HG02852 (cell line): ENCODE results near the gene CDH20.

Source experiments
- ATAC-seq: cut with Tn5 transposase; IDR thresholded peaks from one replicate; pipeline ENCODE4 v1.9.1; 2021; ENCODE audit warnings: mild to moderate bottlenecking, moderate library complexity; ENCODE audit not compliant: unreplicated experiment

CDH20 gene

GRCh38 chr18:61572084-61572655, 238.9 kb downstream of the CDH20 start:
- ATAC-seq = no peak

GRCh38 chr18:61572871-61573270, 239.6 kb downstream of the CDH20 start:
- ATAC-seq = no peak

DNA sequence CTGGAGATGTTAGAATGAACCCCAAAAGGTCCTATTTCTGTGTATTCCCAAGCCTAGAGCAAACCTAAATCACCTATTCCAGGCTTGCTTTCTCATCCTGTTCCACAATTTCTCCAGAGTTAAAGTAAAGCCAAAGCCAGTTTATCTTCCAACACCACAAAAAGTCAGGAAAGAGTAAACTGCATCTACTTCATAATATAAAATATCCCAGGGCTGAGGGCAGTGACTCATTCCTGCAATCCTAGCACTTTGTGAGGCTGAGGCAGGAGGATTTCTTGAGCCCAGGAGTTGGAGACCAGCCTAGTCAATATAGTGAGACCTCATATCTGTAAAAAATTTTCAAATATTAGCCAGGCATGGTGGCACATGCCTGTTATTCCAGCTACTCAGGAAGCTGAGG, 241.4 kb downstream of the CDH20 start:
- ATAC-seq = no peak

DNA sequence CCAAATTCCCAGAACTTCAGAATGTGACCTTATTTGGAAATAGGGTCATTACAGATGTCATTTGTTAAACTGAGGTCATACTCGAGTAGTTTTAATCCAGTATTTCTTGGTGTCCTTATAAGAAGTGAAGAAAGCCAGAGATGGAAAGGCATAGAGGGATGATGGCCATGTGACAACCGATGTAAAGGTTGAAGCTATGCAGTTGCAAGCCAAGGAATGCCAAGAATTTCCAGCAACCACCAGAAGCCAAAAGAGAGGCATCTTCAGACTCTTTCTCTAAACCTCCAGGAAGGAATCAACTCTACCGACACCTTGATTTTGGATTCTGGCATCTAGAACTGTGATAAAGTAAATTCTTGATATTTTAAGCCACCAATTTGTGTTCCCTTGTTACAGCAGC, 242.2 kb downstream of the CDH20 start:
- ATAC-seq = no peak

- no peak for ATAC-seq
These were observed 245.6 kb downstream of the CDH20 start for GRCh38 chr18:61578846-61579245.

DNA sequence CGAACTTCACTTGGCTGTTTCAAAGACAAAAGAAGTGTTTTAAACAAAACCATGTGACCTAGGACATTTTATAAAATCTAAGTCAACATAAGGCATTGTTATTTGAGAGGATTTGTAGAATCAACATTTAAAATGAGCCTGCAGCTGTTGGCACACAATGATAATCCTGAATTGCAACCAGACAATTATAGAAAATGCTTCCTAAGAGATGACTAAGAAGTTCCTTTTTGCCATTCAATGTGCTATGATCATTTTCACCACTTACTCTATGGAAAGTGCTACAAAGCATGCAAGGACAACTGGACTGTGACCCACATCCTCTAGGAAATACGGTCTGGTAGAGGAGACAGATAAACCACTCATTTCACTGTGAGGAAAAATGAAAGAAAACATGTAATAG, 246.4 kb downstream of the CDH20 start:
- ATAC-seq = no peak

- no peak for ATAC-seq
These were observed 246.8 kb downstream of the CDH20 start for GRCh38 chr18:61580046-61580445.

DNA sequence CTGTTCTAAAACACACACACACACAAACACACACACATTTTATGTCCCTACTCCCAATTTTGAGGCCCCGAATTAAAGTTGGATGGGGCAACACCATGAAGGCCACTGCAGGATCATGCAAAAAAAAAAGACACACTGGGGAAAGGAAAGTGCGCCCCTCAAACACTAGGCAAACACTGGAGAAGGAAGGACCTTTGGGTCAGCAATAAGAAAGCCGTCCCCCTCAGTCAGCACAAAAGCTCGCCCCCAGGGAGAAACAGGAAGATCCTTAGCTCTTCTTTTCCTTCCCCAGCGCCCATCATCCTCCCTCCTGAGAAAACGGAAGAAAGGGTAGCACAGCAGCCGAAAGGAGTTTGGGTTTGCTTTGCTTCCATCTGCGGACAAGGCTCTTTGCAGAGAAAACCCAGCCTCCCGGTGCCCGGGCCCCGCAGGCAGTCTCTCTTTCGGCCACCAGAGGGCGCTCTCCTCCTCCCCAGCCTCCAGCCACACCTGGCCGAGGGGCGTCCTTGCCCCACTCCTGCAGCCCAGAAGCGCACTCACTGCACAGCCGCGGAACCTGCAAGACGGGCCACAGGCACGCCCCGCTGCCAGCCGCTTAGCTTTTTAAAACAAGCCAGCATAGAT, 248.5 kb downstream of the CDH20 start:
- peak; percentile 92 for ATAC-seq

- ATAC-seq = peak; percentile 27
These were observed 249.0 kb downstream of the CDH20 start for GRCh38 chr18:61582202-61582710.

DNA sequence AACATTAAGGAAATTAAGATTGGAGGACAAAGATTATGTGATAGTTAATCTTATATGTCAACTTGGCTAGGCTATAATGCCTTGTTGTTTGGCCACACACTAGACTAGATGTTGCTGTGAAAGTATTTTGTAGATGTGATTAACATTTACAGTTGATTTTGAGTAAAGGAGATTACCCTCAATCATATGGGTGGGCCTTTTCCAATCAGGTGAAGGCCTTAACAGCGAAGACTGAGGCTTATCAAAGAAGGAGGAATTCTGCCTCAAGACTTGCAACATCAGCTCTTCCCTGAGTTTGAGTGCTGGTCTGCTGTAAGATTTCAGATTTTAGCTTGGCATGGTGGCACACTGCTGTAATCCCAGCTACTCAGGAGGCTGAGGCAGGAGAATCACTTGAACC, 250.3 kb downstream of the CDH20 start:
- no peak for ATAC-seq

DNA sequence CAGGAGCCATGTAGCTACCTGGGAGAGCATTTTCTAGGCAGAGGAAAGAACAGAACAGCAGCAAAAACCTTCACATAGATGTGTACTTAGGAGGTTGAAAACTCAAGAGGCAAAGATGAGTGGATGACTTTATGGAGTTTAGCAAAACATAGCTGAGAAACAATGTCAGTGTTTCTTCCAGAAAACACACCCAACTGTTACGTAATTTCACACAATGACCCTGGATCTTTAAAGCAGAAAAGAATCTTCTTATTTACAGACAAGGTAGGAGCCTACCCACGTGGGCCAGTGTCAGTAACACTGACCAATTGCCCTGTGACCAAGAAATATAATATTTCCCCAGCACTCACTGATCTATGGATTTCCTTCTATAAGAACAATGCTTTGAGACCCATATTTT, 254.6 kb downstream of the CDH20 start:
- ATAC-seq = no peak

- no peak for ATAC-seq
These were observed 256.0 kb downstream of the CDH20 start for GRCh38 chr18:61589053-61589723.

DNA sequence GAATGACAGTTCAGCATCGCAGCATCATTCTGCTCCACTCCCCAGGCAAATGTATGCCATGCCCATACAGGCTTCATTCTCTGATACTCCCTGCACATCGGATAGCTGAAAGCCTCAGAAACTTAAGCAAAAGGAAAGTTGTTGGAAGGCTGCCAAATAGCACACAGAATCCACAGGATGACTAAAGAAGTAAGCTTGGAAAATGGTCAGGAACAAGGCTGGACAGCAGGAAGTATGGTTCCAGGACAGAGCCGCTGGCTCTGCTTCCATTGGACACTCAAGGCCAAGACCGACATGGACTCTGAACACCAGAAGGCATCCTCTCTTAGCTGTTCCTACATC, 256.5 kb downstream of the CDH20 start:
- ATAC-seq = no peak

DNA sequence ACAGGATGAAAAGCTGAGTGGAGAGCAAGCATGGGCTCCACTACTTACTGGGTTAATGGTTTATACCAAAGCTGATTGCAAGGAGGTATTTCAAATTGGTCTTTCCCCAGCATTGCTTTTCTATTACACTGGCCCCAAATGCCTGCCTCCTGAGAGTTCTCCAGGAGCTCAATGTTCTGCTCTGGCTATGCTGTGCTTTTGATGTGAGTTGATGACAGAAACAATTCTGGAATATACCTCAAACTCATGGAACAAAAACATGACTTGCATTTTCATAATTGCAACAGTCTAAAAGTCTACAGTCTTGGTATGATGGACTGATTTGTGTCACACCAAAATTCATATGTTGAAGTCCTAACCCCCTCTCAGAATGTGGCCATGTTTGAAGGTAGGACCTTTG, 258.0 kb downstream of the CDH20 start:
- no peak for ATAC-seq

DNA sequence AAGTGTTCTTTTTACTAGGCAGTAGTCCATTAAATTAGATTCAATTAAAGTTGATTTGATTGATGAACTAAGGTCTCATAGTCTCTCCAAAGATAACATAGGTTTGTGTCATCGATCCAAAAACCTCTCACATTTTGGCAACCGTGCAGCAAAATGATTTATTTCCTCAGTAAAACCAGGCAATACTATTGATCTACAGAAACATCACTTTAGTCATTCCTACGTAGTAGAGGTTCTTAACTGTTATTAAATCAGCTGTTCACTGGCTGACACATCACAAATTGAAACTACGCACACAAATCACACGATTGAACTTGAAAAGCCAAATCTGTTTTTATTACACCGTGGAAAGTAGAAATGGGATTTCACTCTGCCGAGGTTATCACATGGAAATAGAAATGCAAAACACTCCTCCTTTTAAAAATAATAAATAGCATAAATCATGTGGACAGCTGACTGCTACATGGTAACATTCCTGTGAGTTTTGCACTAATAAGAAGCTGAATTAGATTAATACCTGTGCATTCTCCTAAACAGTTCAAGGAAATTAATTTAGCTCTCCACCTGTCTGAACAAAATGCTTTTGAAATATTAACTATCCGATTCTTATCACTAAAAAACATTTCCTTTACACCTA, 262.5 kb downstream of the CDH20 start:
- ATAC-seq = no peak

GRCh38 chr18:61596296-61596695, 263.1 kb downstream of the CDH20 start:
- ATAC-seq = no peak

DNA sequence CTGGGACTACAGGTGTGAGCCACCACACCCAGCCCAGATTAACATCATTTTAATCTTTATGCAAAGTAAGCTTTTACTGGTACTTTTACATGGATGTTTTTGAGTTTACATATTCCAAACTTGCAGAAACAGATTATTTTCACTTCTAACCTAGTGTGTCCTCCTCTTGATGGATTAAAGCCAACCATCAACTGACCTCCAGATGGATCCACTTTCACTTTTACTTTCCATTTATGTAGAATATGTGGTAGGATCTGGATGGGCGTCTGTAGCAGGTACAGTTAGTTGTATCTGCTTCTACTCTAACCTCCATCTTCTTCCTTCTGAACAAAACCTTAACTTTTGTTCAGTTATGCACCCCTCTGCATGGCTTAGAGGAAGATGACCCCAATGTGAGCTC, 264.1 kb downstream of the CDH20 start:
- no peak for ATAC-seq

DNA sequence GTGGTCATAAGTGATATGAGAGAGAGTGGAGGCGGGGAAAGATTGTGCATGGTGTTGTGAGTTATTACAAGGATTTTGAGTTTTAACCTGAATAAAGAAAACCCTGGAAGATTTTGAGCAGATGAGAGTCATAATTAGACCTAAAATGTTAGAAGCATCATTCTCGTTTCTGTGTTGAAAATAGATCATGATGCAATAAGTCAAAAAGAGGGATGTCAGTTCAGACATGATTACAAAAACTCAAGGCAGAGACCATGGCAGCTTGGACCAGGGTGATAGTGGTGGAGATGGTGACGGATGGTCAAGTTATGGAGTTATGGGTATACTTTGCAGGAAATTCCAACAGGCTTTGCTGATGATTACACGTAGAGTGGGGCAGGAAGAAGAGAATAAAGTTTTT, 267.2 kb downstream of the CDH20 start:
- ATAC-seq = no peak

- ATAC-seq = no peak
These were observed 269.6 kb downstream of the CDH20 start for GRCh38 chr18:61602836-61603235.
